GM23248 (cell line): ENCODE data around the gene SLC6A18. TPM values are rescaled to one million over a fixed set of nuclear protein-coding genes. Genes with fewer than 3 reads are reported as not detected.
"Not testable (repeated sequence)": the region's sequence is repeated elsewhere in the genome, so short reads cannot be mapped to it uniquely, and the experiment has no call there.

Experiments used
- DNase-seq: peaks from one replicate; pipeline ENCODE4 v3.0.0-alpha.2; 2015
- H2AFZ ChIP-seq: fragments of 200-600 bp; sonication (generic); 2 replicates; pipeline ENCODE4 v1.6.1; 2016; ENCODE audit warnings: antibody characterized with exemption
- H3F3A ChIP-seq: fragments of 200-600 bp; sonication (generic); 2 replicates; pipeline ENCODE4 v1.6.1; 2016; ENCODE audit warnings: mild to moderate bottlenecking, antibody characterized with exemption, mixed run types; ENCODE audit not compliant: insufficient read depth
- H3K27ac ChIP-seq: fragments of 200-600 bp; sonication (generic); 2 replicates; pipeline ENCODE4 v1.5.1; 2016; ENCODE audit warnings: mild to moderate bottlenecking
- H3K27me3 ChIP-seq: fragments of 200-600 bp; sonication (generic); replicated peaks from 2 replicates; pipeline ENCODE4 v1.6.1; 2016; ENCODE audit warnings: mild to moderate bottlenecking; ENCODE audit not compliant: insufficient read depth
- H3K36me3 ChIP-seq: fragments of 200-600 bp; sonication (generic); 2 replicates; pipeline ENCODE4 v1.6.1; 2016; ENCODE audit warnings: low read depth, mild to moderate bottlenecking
- H3K4me1 ChIP-seq: fragments of 200-600 bp; sonication (generic); 2 replicates; pipeline ENCODE4 v1.6.1; 2016; ENCODE audit warnings: mild to moderate bottlenecking; ENCODE audit not compliant: insufficient read depth
- H3K4me2 ChIP-seq: fragments of 200-600 bp; sonication (generic); one replicate; pipeline ENCODE4 v1.6.1; 2016; ENCODE audit warnings: mild to moderate bottlenecking; ENCODE audit not compliant: unreplicated experiment
- H3K4me3 ChIP-seq: fragments of 200-600 bp; sonication (generic); 2 replicates; pipeline ENCODE4 v1.5.1; 2016; ENCODE audit warnings: mild to moderate bottlenecking
- H3K79me2 ChIP-seq: fragments of 200-600 bp; sonication (generic); 2 replicates; pipeline ENCODE4 v1.6.1; 2016; ENCODE audit warnings: mild to moderate bottlenecking; ENCODE audit not compliant: insufficient read depth
- H3K9ac ChIP-seq: fragments of 200-600 bp; sonication (generic); 2 replicates; pipeline ENCODE4 v1.6.1; 2016; ENCODE audit warnings: mild to moderate bottlenecking
- H3K9me2 ChIP-seq: fragments of 200-600 bp; sonication (generic); 2 replicates; pipeline ENCODE4 v1.6.1; 2016; ENCODE audit warnings: mixed run types, mild to moderate bottlenecking, moderate library complexity; ENCODE audit not compliant: insufficient read depth
- H3K9me3 ChIP-seq: fragments of 200-600 bp; sonication (generic); one replicate; pipeline ENCODE4 v1.6.1; 2017; ENCODE audit warnings: low read depth
- H4K20me1 ChIP-seq: fragments of 200-600 bp; sonication (generic); 2 replicates; pipeline ENCODE4 v1.6.0; 2016; ENCODE audit not compliant: insufficient read depth
- EZH2 ChIP-seq: fragments of 200-600 bp; sonication (generic); IDR thresholded peaks from 2 replicates; pipeline ENCODE4 v1.6.1; 2018; ENCODE audit warnings: antibody characterized with exemption, mild to moderate bottlenecking; ENCODE audit not compliant: insufficient read depth, poor library complexity, severe bottlenecking
- EZH2phosphoT487 ChIP-seq: fragments of 200-600 bp; sonication (generic); IDR thresholded peaks from 2 replicates; pipeline ENCODE4 v1.6.1; 2018; ENCODE audit warnings: antibody characterized with exemption, moderate library complexity, mild to moderate bottlenecking, low read depth; ENCODE audit not compliant: insufficient read depth
- WGBS, 2 experiments: methylation state at CpG; one replicate each; pipeline ENCODE4 v1.1.6; 2015 to 2017; ENCODE audit warnings: low lambda C conversion rate in 2 of 2, low coverage in 1 of 2; ENCODE audit errors: missing lambda C conversion rate in 2 of 2; 5-methylcytosine and 5-hydroxymethylcytosine counted together
- in situ Hi-C: fragments of 300-500 bp; cut with MboI; formaldehyde crosslinking; loops from 2 replicates; pipeline ENCODE4 v1.15.0; 2020
- polyA plus RNA-seq: library from polyadenylated mRNA; unstranded; fragments of >200 nt; fragmentation: Nextera tagmentation; extraction: Ambion mirVana; gene quantifications from 2 replicates; pipeline ENCODE4 v1.2.1, GENCODE V29; 2016
- total RNA-seq: library from RNA; depleted of rRNA; stranded (reverse); fragments of >200 nt; shearing (Covaris generic); gene quantifications from 2 replicates; pipeline ENCODE4 v1.2.3, GENCODE V29; 2014

The SLC6A18 gene
- total and polyA plus RNA-seq, 2 experiments from 2014 or later = not detected

DNA sequence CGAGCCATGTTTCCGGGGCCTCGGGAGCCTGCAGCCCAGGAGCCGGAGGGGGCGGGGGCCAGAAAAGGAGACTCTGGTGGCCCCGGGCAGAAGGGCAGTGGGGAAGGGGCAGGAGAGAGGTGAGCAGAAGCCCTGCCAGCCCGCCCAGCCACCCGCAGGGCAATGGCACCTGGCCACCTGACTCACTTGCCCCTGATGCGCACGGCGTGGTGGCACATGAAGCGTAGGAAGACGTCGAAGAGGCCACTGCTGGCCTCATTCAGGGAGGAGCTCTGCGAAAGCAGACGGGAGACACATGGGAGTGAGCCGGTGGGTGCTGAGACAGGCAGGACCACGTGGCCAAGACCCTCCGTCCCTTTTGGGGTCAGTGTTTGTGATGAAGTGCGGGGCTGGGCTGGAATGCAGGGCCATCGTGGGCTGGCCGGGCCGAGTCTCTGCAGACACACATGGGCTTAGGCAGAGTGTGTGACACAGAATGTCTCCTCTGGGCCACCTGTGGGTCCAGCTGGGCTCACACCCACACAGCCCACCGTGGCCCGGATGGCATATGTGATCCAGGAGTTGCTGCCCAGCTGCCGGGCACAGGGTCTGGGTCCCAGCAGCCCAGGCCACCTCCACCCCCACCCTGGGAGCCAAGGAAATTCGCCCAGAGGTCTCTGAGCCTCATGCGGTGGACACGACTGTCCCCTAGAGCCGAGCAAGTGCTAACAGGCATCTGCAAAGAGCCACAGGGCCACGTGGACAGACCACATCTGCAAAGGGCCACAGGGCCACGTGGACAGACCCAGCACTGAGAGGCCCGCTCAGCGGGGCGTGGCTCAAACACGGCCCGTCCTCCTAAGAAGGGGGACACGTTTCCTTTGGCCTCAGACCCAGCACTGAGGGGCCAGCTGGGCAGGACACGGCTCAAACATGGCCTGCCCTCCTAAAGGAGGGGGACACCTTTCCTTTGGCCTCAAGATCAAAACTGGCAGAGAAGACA lies 46.0 kb downstream of the SLC6A18 start:
- no peak overlapping the region for H3K4me3 ChIP-seq
- H3K36me3 ChIP-seq = no peaks in the 10 kb centered on the region
- no peaks in the 10 kb centered on the region for H3K9me3 ChIP-seq
- no peaks in the 10 kb centered on the region for H3F3A ChIP-seq
- no peak overlapping the region for H2AFZ ChIP-seq
- no peak overlapping the region for H3K9ac ChIP-seq
- in situ Hi-C loops = no loop called here
- TF ChIP-seq EZH2phosphoT487 (no peak), EZH2 (no peak)
- no peaks in the 10 kb centered on the region for H3K79me2 ChIP-seq
- H3K4me2 ChIP-seq = no peak overlapping the region
- H4K20me1 ChIP-seq = no peaks in the 10 kb centered on the region
- no peaks in the 10 kb centered on the region for H3K9me2 ChIP-seq
- no peaks in the 10 kb centered on the region for H3K27me3 ChIP-seq
- H3K27ac ChIP-seq = no peak overlapping the region
- no peak for DNase-seq
- WGBS, 2 experiments = 80 to 85% methylated on average over 38 to 39 of the region's 39 CpGs
- H3K4me1 ChIP-seq = no peaks in the 10 kb centered on the region

DNA sequence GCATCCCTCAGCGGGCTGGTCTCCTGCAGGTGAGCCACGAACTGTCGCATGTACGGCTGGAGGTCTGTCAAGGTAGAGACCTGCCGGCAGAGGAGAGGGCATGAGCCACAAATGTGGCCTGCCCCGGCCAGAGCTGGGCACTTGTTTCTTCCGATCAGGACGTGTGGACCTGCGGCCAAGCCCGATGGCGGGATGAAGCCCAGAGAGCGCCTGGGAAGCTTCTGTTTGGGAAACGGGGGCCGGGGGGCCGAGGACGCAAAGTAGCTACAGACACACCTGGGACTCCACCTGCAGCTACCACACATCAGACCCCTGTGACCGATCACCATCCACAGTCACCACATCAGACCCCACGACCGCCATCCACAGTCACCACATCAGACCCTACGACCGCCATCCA lies 47.0 kb downstream of the SLC6A18 start:
- no peaks in the 10 kb centered on the region for H4K20me1 ChIP-seq
- no peaks in the 10 kb centered on the region for H3K4me1 ChIP-seq
- no peaks in the 10 kb centered on the region for H3K9me3 ChIP-seq
- H3K4me3 ChIP-seq = no peak overlapping the region
- H2AFZ ChIP-seq = no peak overlapping the region
- no peaks in the 10 kb centered on the region for H3K79me2 ChIP-seq
- TF ChIP-seq EZH2phosphoT487 (no peak), EZH2 (no peak)
- no peaks in the 10 kb centered on the region for H3F3A ChIP-seq
- DNase-seq = no peak
- in situ Hi-C loops = no loop called here
- H3K36me3 ChIP-seq = no peaks in the 10 kb centered on the region
- no peaks in the 10 kb centered on the region for H3K27me3 ChIP-seq
- no peak overlapping the region for H3K27ac ChIP-seq
- WGBS, 2 experiments = 93 to 95% methylated on average over 20 to 21 of the region's 21 CpGs
- no peaks in the 10 kb centered on the region for H3K9me2 ChIP-seq
- H3K9ac ChIP-seq = no peak overlapping the region
- no peak overlapping the region for H3K4me2 ChIP-seq

DNA sequence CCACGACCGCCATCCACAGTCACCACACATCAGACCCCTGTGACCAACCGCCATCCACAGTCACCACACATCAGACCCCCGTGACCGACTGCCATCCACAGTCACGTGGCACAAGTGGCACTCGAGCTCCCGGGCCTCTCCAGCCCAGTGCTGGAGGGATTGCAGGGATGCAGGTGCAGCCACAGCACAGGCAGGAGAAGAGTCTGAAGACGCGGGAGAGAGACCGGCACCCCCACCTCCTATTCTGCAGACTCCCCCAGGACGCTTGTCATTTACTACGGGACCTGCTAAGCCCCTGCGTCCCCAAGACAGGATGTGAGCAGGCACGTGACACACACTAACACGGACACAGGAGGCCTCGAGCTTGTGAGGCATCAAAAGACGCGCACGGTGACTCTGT lies 48.6 kb downstream of the SLC6A18 start:
- Histone ChIP-seq H3K27me3 (no peaks in the 10 kb centered on the region), H3K4me2 (no peak overlapping the region), H3K4me1 (no peaks in the 10 kb centered on the region), H3K4me3 (no peak overlapping the region), H3K9me2 (no peaks in the 10 kb centered on the region), H3K36me3 (no peaks in the 10 kb centered on the region), H3K79me2 (no peaks in the 10 kb centered on the region), H3K27ac (no peak overlapping the region), H3F3A (no peaks in the 10 kb centered on the region), H4K20me1 (no peaks in the 10 kb centered on the region), H3K9ac (no peak overlapping the region), H2AFZ (no peak overlapping the region), H3K9me3 (no peaks in the 10 kb centered on the region)
- no peak for TF ChIP-seq EZH2phosphoT487
- no peak for TF ChIP-seq EZH2
- DNase-seq = no peak
- in situ Hi-C loops = no loop called here
- 65 to 67% methylated on average over 17 to 19 of the region's 20 CpGs for WGBS, 2 experiments

DNA sequence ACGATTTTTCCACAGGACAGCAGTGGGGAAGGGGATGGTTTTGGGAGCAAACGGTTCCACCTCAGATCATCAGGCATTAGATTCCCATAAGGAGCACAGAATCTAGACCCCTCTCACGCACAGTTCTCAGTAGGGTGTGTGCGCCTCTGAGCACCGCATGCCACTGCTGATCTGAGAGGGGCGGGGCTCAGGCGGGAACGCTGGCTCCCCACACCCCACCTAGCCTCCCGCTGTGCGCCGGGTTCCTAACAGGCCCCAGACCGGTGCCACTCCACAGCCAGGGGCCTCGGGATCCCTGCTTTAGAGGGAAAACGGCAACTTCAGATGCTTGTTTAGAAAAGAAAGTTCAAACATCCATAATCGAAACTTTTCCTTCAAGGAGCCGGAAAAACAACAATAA lies 49.3 kb downstream of the SLC6A18 start:
- H3K27me3 ChIP-seq = no peaks in the 10 kb centered on the region
- no peak overlapping the region for H3K9ac ChIP-seq
- no peak overlapping the region for H3K4me3 ChIP-seq
- no peaks in the 10 kb centered on the region for H4K20me1 ChIP-seq
- in situ Hi-C loops = no loop called here
- H3K9me2 ChIP-seq = no peaks in the 10 kb centered on the region
- no peak for DNase-seq
- no peaks in the 10 kb centered on the region for H3K4me1 ChIP-seq
- H2AFZ ChIP-seq = no peak overlapping the region
- WGBS, 2 experiments = 67% methylated on average over 16 of the region's 16 CpGs
- no peaks in the 10 kb centered on the region for H3K79me2 ChIP-seq
- H3K36me3 ChIP-seq = no peaks in the 10 kb centered on the region
- no peak overlapping the region for H3K4me2 ChIP-seq
- no peak for TF ChIP-seq EZH2phosphoT487
- no peak for TF ChIP-seq EZH2
- no peaks in the 10 kb centered on the region for H3K9me3 ChIP-seq
- H3K27ac ChIP-seq = no peak overlapping the region
- no peaks in the 10 kb centered on the region for H3F3A ChIP-seq

DNA sequence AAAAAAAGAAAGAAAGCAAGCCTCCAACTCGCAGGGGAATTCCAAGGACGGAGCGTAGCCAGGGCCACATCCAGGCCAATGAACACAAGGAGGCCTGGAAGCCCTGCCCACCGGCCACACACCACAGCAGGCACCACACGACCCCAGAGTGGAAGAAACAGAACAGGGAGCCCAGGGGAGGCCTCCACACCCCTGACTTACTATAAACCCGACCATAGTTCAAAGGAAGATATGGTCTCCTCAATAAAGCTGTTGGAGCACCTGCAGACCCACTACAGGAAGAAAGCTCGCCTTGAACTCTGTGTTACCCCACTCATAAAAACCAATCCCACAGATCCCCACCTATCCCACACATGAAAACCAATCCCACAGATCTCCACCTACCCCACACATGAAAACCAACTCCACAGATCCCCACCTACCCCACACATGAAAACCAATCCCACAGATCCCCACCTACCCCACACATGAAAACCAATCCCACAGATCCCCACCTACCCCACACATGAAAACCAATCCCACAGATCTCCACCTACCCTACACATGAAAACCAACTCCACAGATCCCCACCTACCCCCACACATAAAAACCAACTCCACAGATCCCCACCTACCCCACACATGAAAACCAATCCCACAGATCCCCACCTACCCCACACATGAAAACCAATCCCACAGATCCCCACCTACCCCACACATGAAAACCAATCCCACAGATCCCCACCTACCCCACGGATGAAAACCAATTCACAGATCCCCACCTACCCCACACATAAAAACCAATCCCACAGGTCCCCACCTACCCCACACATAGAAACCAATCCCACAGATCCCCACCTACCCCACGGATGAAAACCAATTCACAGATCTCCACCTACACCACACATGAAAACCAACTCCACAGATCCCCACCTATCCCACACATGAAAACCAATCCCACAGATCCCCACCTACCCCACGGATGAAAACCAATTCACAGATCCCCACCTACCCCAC lies 50.5 kb downstream of the SLC6A18 start:
- H3K4me2 ChIP-seq, H3K27me3 ChIP-seq, H2AFZ ChIP-seq, H3K4me1 ChIP-seq, H3K79me2 ChIP-seq, H4K20me1 ChIP-seq, H3K9me2 ChIP-seq, H3K9ac ChIP-seq, DNase-seq, in situ Hi-C loops, H3K4me3 ChIP-seq, H3K36me3 ChIP-seq, H3F3A ChIP-seq, H3K9me3 ChIP-seq, H3K27ac ChIP-seq: not testable (repeated sequence)
- 27 to 34% methylated on average over 8 to 10 of the region's 10 CpGs for WGBS, 2 experiments
